RWPE2 (cell line): ENCODE results near the gene CDKL2.

Experiments used
- ATAC-seq: fragments of 200-7000 bp; cut with Tn5 transposase; 3 replicates; pipeline ENCODE4 v1.9.1; 2021; ENCODE audit warnings: low read depth
- DNase-seq: peaks from one replicate; pipeline ENCODE4 v3.0.0-alpha.2; 2020; ENCODE audit warnings: low spot score
- H3K27ac ChIP-seq: fragments of 450-650 bp; 2 replicates; pipeline ENCODE4 v1.5.1; 2017; ENCODE audit warnings: mild to moderate bottlenecking; ENCODE audit not compliant: poor library complexity, severe bottlenecking
- H3K27me3 ChIP-seq: fragments of 250-450 bp; sonication (Bioruptor Pico); 2 replicates; pipeline ENCODE4 v1.5.1; 2021; ENCODE audit warnings: mild to moderate bottlenecking, moderate library complexity; ENCODE audit not compliant: insufficient read depth, poor library complexity, severe bottlenecking
- H3K36me3 ChIP-seq: fragments of 250-450 bp; sonication (Bioruptor Pico); 2 replicates; pipeline ENCODE4 v1.5.1; 2020; ENCODE audit warnings: low read depth, mild to moderate bottlenecking, moderate library complexity
- H3K4me1 ChIP-seq: fragments of 250-450 bp; sonication (Bioruptor Pico); 2 replicates; pipeline ENCODE4 v1.5.1; 2021; ENCODE audit warnings: mild to moderate bottlenecking, moderate library complexity; ENCODE audit not compliant: insufficient read depth, poor library complexity, severe bottlenecking
- H3K4me3 ChIP-seq: fragments of 250-450 bp; sonication (Bioruptor Pico); 2 replicates; pipeline ENCODE4 v1.5.1; 2021; ENCODE audit warnings: mild to moderate bottlenecking, moderate library complexity; ENCODE audit not compliant: severe bottlenecking
- H3K9me3 ChIP-seq: fragments of 250-450 bp; sonication (Bioruptor Pico); 2 replicates; pipeline ENCODE4 v1.5.1; 2021; ENCODE audit warnings: mild to moderate bottlenecking, moderate library complexity; ENCODE audit not compliant: severe bottlenecking
- TF ChIP-seq, protein P1 (sequence below): fragments of 450-650 bp; IDR thresholded peaks from one replicate; pipeline ENCODE4 v1.5.1; 2017; ENCODE audit warnings: mild to moderate bottlenecking, moderate library complexity; ENCODE audit not compliant: poor library complexity, severe bottlenecking

CDKL2 gene

DNA sequence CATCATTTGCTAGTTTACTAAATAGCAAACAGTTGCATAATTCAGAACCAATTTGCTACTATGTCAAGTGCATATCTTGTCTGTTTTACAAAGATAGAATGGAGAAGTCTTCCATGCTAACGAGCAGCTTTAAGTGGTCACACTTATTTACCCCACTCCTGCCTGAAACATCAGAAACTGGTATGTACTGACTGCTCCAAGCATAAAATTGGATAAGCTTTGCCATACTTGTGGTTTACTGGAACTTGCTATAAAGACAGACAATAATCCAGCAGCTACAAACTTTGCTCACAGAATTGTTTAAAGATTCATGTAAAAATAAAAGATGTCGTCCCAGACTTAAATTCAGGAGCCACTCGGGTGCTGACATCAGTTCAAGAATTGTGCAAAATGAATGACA lies 13.3 kb upstream of the CDKL2 start:
- Histone ChIP-seq H3K27ac (no peak overlapping the region), H3K9me3 (no peaks in the 10 kb centered on the region), H3K4me1 (no peaks in the 10 kb centered on the region), H3K4me3 (no peak overlapping the region), H3K36me3 (peaks cover 64% of the 10 kb centered on the region), H3K27me3 (no peaks in the 10 kb centered on the region)
- TF ChIP-seq, protein P1, sequence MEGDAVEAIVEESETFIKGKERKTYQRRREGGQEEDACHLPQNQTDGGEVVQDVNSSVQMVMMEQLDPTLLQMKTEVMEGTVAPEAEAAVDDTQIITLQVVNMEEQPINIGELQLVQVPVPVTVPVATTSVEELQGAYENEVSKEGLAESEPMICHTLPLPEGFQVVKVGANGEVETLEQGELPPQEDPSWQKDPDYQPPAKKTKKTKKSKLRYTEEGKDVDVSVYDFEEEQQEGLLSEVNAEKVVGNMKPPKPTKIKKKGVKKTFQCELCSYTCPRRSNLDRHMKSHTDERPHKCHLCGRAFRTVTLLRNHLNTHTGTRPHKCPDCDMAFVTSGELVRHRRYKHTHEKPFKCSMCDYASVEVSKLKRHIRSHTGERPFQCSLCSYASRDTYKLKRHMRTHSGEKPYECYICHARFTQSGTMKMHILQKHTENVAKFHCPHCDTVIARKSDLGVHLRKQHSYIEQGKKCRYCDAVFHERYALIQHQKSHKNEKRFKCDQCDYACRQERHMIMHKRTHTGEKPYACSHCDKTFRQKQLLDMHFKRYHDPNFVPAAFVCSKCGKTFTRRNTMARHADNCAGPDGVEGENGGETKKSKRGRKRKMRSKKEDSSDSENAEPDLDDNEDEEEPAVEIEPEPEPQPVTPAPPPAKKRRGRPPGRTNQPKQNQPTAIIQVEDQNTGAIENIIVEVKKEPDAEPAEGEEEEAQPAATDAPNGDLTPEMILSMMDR, result no peak
- ATAC-seq (no peak), DNase-seq (no peak)

DNA sequence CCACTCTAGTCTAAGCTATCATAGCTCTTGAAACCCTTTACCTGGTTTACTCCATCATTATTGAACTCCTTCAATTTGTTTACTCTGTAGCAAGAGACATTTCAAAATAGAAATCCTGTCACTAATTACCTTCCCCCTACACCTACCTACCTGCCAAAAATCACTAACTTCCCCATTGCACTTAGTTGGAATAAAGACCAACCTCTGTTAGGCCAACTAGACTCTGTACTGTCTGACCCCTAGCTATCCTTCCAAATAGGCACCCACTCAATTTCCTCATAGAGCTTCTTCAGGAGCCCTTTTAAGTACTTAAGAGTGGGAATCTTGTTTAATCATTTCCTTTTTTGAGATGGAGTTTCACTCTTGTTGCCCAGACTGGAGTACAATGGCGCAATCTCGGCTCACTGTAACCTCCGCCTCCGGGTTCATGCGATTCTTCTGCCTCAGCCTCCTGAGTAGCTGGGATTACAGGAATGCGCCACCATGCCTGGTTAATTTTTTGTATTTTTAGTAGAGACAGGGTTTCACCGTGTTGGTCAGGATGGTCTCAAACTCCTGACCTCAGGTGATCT lies 8.9 kb upstream of the CDKL2 start:
- Histone ChIP-seq H3K4me1 (no peaks in the 10 kb centered on the region), H3K36me3 (peaks cover 19% of the 10 kb centered on the region), H3K27ac (no peak overlapping the region), H3K27me3 (no peaks in the 10 kb centered on the region), H3K4me3 (no peak overlapping the region), H3K9me3 (no peaks in the 10 kb centered on the region)
- no peak for DNase-seq
- TF ChIP-seq, protein P1, result no peak
- ATAC-seq, result peak; percentile 32; the same call in 2 of the 3 replicates

DNA sequence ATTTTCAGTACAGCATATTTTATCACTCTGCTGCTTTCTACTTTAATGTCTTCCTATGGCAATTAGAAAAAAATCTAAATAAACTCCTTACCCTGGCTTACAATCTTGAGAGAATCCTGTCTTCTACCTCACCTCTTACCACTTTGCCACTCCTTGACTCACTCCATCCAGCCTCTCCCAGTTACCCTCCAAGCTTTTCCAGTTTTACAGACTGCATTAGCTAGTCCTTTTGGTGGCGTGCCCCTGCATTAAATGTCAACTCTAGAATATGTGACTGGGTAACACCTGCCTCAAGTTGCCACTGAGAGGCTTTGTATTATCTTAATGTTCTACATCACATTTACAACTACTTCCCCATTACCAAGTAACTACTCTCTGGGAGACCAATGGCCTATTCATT lies 7.5 kb upstream of the CDKL2 start:
- Histone ChIP-seq H3K4me3 (no peak overlapping the region), H3K9me3 (no peaks in the 10 kb centered on the region), H3K4me1 (no peaks in the 10 kb centered on the region), H3K36me3 (peaks cover 13% of the 10 kb centered on the region), H3K27ac (no peak overlapping the region), H3K27me3 (no peaks in the 10 kb centered on the region)
- TF ChIP-seq, protein P1, result no peak
- 0 out of 3 replicates have a peak, but pooled peaks have one; percentile 14 for ATAC-seq
- DNase-seq, result no peak

DNA sequence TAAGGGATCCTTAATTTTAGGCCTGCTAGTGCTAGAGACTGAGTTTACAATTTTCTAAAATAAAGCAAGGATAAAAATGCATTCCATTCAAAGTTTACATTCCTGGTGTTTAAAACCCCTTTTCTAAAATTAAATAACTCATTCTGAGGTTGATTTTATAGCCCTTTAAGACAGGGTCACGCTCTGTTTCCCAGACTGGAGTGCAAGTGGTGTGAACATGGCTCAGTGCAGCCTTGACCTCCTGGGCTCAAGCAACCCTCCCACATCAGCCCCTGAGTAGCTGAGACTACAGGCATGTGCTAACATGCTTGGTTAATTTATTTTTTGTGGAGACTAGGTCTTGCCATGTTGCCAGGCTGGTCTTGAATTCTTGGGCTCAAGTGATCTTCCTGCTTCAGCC lies 6.8 kb upstream of the CDKL2 start:
- no peaks in the 10 kb centered on the region for H3K9me3 ChIP-seq
- ATAC-seq (peak; percentile 32; the same call in 2 of the 3 replicates), DNase-seq (no peak)
- H3K27ac ChIP-seq, result no peak overlapping the region
- H3K4me1 ChIP-seq, result no peaks in the 10 kb centered on the region
- no peaks in the 10 kb centered on the region for H3K27me3 ChIP-seq
- no peak overlapping the region for H3K4me3 ChIP-seq
- TF ChIP-seq, protein P1, result no peak
- peaks cover 6% of the 10 kb centered on the region for H3K36me3 ChIP-seq

DNA sequence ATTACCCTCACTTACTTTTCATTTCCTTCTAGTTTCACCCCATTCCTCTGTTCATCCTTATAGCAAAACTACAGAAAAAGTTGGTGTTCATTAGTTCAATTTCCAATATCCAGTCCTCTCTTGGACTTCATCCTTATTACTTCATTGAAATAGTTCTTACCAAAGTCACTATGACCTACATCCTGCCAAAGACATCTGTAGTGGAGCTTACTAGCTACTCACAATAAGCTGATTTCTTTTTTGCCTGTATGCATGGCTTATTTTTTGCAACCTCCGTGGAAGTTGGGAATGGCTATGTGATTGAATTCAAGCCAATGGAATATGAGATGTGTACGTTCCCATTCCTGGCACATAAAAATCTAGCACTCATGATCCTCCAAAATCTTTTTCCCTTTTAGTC lies 4.6 kb upstream of the CDKL2 start:
- H3K27ac ChIP-seq, result no peak overlapping the region
- DNase-seq (no peak), ATAC-seq (no peak)
- H3K9me3 ChIP-seq, result no peaks in the 10 kb centered on the region
- TF ChIP-seq, protein P1, result no peak
- no peaks in the 10 kb centered on the region for H3K36me3 ChIP-seq
- no peak overlapping the region for H3K4me3 ChIP-seq
- H3K4me1 ChIP-seq, result peaks cover 3% of the 10 kb centered on the region
- H3K27me3 ChIP-seq, result no peaks in the 10 kb centered on the region
